Parathyroid adenoma (tissue), 2 donors: ENCODE measurements around the gene PREX1.

Source experiments
- H2AFZ ChIP-seq: fragments of 300-600 bp; sonication (generic); one replicate; pipeline ENCODE4 v1.7.0; 2017; ENCODE audit warnings: antibody characterized with exemption, mild to moderate bottlenecking
- H3K27ac ChIP-seq: fragments of 300-600 bp; sonication (generic); one replicate; pipeline ENCODE4 v1.7.0; 2017
- H3K27me3 ChIP-seq: fragments of 300-600 bp; sonication (generic); one replicate; pipeline ENCODE4 v1.7.0; 2017; ENCODE audit warnings: low read length; ENCODE audit not compliant: control insufficient read depth, insufficient read depth
- H3K36me3 ChIP-seq: fragments of 300-600 bp; sonication (generic); one replicate; pipeline ENCODE4 v1.7.0; 2017; ENCODE audit warnings: low read length; ENCODE audit not compliant: control insufficient read depth, insufficient read depth
- H3K4me1 ChIP-seq: fragments of 300-600 bp; sonication (generic); one replicate; pipeline ENCODE4 v1.7.0; 2017; ENCODE audit warnings: control low read depth
- H3K4me2 ChIP-seq: fragments of 300-600 bp; sonication (generic); one replicate; pipeline ENCODE4 v1.7.0; 2017; ENCODE audit warnings: low read length
- H3K4me3 ChIP-seq: fragments of 300-600 bp; sonication (generic); one replicate; pipeline ENCODE4 v1.7.0; 2017; ENCODE audit warnings: low read depth, low read length
- H3K79me2 ChIP-seq: fragments of 300-600 bp; sonication (generic); one replicate; pipeline ENCODE4 v1.7.0; 2017; ENCODE audit warnings: control low read depth
- H3K9ac ChIP-seq: fragments of 300-600 bp; sonication (generic); one replicate; pipeline ENCODE4 v1.7.0; 2017; ENCODE audit warnings: mild to moderate bottlenecking
- H3K9me3 ChIP-seq: fragments of 300-600 bp; sonication (generic); one replicate; pipeline ENCODE4 v1.7.0; 2017; ENCODE audit warnings: low read length; ENCODE audit not compliant: control insufficient read depth
- CTCF ChIP-seq: fragments of 300-600 bp; sonication (generic); IDR thresholded peaks from one replicate; pipeline ENCODE4 v1.7.0; 2017; ENCODE audit warnings: antibody characterized with exemption, mild to moderate bottlenecking
- donor health status: primary hyperparathyroidism.

PREX1 gene

DNA sequence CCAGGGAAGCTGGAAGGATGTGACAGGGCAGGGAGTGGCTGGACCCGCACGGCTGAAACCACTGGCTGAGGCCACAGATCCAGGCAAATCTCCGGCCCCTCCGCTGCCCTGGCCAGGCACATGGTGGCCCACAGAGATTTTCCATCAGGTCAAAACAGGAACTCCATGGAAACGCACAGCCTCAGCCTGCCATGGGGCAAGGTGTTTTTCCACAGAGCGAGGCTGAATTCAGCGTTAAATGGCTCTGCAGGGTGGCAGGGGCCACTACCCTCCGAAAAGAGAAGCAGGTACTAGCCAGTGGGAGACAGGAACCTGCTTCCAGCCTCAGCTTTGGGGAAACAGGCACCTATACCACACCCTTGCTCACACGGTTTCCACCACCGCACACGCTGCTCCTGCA, 53.1 kb downstream of the PREX1 start:
- Histone ChIP-seq H3K27ac (peak overlapping the region; percentile 11), H3K9me3 (no peaks in the 10 kb centered on the region), H3K4me1 (no peaks in the 10 kb centered on the region), H3K4me2 (no peak overlapping the region), H2AFZ (no peak overlapping the region), H3K27me3 (no peaks in the 10 kb centered on the region), H3K4me3 (no peak overlapping the region), H3K79me2 (peaks cover 2% of the 10 kb centered on the region), H3K9ac (no peak overlapping the region), H3K36me3 (no peaks in the 10 kb centered on the region)
- TF ChIP-seq CTCF = no peak

DNA sequence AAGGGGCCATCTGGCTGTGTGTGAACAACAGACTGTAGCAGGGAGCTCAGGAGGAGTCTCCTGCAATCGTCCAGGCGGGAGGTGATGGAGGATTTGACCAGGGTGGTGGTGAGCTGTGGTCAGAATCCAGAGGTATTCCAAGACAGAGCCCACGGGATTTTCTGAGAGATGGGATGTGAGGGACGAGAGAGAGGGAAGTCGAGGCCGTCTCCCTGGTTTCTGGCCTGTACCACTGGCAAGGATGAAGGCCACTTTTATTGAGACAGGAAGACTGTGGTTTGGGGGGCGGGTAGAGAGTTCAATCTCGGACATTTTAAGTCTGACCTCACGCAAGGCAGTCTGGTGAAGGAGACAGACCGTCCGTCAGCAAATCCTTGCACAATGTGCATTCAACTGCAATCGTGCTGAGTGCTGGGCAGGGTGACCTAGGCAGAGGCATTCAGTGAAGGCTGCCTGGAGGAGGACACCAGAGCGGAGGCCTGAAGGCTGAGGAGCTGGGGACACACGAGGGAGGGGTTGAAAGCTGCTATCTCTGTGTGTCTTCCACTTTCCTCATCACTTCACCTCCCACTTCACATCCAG, 53.9 kb downstream of the PREX1 start:
- no peaks in the 10 kb centered on the region for H3K4me1 ChIP-seq
- H3K27me3 ChIP-seq = no peaks in the 10 kb centered on the region
- TF ChIP-seq CTCF = no peak
- H3K9me3 ChIP-seq = no peaks in the 10 kb centered on the region
- no peak overlapping the region for H2AFZ ChIP-seq
- H3K4me3 ChIP-seq = no peak overlapping the region
- peaks cover 2% of the 10 kb centered on the region for H3K79me2 ChIP-seq
- H3K9ac ChIP-seq = no peak overlapping the region
- H3K27ac ChIP-seq = no peak overlapping the region
- no peaks in the 10 kb centered on the region for H3K36me3 ChIP-seq
- no peak overlapping the region for H3K4me2 ChIP-seq

DNA sequence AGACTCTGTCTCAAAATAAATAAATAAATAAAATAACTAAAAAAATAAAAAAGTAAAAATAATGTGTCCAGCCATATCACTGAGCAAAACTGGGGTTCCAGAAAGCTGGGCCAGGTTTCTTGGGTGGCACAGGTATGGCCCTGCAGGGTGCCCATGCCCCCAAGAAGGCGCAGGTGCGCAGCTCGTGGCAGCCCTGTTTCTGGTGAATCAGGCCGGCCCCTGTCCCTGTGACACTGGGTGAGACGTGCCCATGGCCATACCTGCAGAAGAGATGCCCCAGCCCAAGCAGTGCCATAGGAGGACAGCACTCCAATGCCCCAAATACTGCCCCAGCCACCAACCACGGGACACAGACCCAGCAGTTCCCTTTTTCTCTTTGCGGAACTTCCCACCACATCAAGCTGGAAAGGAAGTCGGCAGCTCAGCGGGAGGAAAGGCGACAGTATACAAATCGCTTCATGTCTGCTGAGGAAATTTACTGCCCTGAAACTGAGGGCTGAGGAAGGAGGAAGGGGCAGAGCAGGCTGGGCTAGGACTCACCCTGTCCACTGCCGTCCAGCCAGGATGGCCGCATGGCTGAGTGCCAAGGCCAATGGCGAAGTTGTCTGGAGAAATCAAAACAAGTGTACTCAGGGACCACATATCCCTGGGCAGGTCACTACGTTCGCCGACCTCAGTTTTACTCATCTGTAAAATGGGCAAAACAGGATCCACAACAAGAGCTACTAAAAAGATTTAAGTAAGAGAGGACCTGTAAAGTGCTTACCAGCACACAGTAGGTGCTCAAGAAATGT, 55.4 kb downstream of the PREX1 start:
- TF ChIP-seq CTCF = no peak
- Histone ChIP-seq H3K79me2 (peaks cover 2% of the 10 kb centered on the region), H3K9me3 (no peaks in the 10 kb centered on the region), H3K27ac (peak overlapping the region; percentile 20), H3K4me3 (no peak overlapping the region), H3K4me2 (no peak overlapping the region), H3K4me1 (no peaks in the 10 kb centered on the region), H3K27me3 (no peaks in the 10 kb centered on the region), H3K36me3 (no peaks in the 10 kb centered on the region), H2AFZ (no peak overlapping the region), H3K9ac (no peak overlapping the region)

DNA sequence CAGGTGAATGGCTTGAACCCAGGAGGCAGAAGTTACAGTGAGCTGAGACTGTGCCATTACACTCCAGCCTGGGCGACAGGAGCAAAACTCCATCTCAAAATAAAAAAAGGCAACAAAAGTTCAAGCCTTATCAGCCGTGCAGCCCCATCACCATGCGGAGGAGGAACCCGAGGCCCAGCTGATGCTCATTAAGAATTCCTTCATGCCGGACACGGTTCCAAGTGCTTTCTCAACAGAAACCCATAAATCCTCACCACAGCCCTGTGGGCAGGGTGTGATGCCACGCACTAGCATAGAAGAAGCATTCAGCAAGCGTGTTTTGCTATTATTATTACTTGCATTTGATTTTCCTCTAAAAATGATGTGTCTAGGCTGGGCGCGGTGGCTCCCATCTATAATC, 56.3 kb downstream of the PREX1 start:
- Histone ChIP-seq H3K27me3 (no peaks in the 10 kb centered on the region), H3K9me3 (no peaks in the 10 kb centered on the region), H2AFZ (no peak overlapping the region), H3K27ac (no peak overlapping the region), H3K4me2 (no peak overlapping the region), H3K9ac (no peak overlapping the region), H3K79me2 (peaks cover 1% of the 10 kb centered on the region), H3K4me3 (no peak overlapping the region), H3K4me1 (no peaks in the 10 kb centered on the region), H3K36me3 (no peaks in the 10 kb centered on the region)
- no peak for TF ChIP-seq CTCF
